NOMO-1 treated with dmso at 0.1 percent for 144 hours (cell line): ENCODE data around the gene ERC2.
"Not testable (repeated sequence)": the region's sequence is repeated elsewhere in the genome, so short reads cannot be mapped to it uniquely, and the experiment has no call there.

ENCODE experiments used
- DNase-seq: peaks from one replicate; lab custom pipeline; 2025; ENCODE audit not compliant: unreplicated experiment; lab: John Stamatoyannopoulos, UW

ERC2 gene

DNA sequence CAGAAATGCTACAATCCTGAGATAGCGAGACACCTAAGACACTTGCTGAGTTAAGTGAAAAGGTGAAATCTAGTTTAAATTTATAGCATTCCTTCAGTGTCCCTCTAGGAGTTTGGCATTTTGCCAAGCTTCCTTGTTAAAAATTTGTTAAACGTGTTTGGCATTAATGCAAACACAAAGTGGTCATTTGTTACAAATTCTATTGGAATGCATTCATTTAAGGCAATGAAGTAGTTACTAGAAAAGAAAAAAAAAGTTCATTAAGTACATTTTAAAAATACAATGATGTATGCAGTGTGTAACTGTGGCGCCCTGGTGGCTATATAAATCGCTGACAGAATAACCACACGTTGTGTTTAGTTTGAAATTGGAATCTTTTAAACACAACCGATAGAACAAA, 949.8 kb downstream of the ERC2 start:
- no peak for DNase-seq

DNA sequence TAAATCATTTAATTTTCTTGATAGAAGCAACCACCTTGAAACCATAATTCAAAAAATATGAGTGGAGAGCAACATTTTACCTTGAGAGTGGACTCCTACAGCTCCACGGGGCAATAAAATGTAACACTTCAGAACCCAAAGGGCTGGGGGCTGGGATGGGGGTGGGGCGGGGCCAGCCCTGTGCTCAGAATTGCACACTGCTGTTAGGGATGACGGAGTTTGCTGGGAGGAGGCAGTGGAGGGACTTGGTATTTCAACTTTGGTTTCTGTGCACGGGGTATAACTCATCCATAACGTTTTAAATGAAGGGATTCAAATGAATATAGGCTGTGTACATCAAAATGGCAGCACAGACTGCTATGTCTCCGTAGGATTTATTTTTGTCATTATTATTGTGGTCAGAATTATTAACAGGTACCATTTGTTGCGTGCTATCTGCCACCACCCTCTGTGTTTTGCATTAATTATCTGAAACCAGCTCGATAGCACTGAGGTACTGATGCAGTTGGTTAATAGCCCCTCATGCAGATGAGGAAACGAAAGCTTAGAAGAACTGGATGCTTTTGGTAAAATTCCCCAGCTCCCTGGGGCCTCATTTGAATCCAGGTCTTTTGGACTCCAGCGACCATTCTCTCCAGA, 951.8 kb downstream of the ERC2 start:
- DNase-seq, result no peak

- DNase-seq, result no peak
Observed at GRCh38 chr3:55515550-55516246, 952.6 kb downstream of the ERC2 start.

- DNase-seq, result no peak
Observed at GRCh38 chr3:55514962-55515361, 953.3 kb downstream of the ERC2 start.

GRCh38 chr3:55512571-55513343, 955.5 kb downstream of the ERC2 start:
- DNase-seq, result no peak

- DNase-seq, result no peak
Observed at GRCh38 chr3:55511895-55512570, 956.2 kb downstream of the ERC2 start.

GRCh38 chr3:55508335-55508734, 959.9 kb downstream of the ERC2 start:
- no peak for DNase-seq

GRCh38 chr3:55507808-55508207, 960.5 kb downstream of the ERC2 start:
- no peak for DNase-seq

DNA sequence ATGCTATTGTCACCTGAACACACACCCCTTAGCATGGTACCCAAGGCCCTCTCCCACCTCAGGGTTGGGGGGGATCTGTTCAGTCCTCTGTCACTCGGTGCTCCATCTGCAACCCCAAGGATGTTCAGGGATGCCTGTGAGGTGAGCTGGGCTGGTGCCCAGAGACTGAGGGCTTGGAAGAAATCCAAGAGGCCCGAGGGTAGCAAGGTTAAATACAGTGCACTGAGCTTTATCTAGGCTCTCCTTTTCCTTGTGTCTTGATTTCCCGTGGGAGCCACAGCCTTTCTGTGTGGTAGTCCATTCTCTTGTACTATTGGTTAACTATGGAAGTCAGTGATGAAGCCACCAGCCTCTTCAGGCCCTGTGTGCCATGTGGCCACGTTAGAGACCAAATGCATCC, 962.5 kb downstream of the ERC2 start:
- no peak for DNase-seq

GRCh38 chr3:55505102-55505501, 963.2 kb downstream of the ERC2 start:
- not testable (repeated sequence) for DNase-seq

- no peak for DNase-seq
Observed at GRCh38 chr3:55501905-55502304, 966.4 kb downstream of the ERC2 start.

DNA sequence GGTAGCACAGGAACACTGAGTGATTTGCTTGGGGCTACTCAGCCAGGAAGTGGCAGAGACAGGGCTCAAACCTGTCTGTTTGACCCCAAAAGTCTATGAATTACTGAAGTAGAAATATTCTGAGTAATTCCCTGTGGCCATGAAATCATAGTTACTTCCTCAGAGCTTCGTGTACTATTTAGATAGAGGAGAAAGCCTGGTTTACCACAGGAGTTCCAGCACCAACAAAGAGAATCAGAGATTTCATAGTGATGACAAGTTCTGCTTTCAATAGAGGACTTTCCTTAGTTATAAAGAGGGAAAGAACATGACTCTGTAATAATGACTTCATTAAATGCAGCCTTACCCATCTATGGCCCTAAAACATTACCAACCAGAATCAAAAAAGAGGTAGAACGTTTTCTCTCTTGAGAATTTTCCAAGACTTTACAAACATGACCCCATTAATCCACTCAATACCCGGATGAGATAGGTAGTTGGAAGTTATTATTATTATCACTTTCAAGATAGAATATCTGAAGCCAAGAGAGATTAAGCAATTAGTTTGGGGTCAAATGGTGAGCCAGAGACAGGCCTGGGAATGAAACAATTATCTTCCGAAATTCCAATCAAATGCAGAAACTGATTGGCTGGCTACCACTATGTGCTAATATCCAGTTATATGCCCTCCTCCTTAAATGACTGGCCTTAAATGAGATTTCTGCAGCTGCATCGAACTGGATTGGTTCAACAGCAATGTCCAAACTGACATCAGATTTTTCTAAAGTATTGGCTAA, 967.5 kb downstream of the ERC2 start:
- DNase-seq, result no peak

GRCh38 chr3:55498520-55498919, 969.7 kb downstream of the ERC2 start:
- DNase-seq, result no peak

DNA sequence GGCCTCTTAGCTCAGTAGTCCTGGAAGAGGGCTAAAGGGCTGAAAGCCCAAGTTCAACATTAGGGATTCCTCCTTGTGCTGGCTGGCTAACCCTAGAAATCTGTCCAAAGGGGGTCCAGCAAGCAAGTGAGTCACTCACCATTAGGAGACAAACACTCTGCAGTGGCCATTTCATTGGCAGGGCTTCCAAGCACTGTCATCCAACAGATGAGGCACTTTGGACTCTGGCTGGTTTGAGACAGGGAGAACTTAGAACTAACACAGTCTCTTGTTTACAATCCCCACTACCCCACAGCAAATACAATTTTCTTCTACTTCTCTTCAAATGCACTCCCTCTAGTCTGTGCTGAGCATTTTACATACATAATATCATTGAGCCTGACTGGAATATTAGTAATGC, 971.0 kb downstream of the ERC2 start:
- no peak for DNase-seq

- DNase-seq, result no peak
Observed at GRCh38 chr3:55494976-55495375, 973.3 kb downstream of the ERC2 start.

DNA sequence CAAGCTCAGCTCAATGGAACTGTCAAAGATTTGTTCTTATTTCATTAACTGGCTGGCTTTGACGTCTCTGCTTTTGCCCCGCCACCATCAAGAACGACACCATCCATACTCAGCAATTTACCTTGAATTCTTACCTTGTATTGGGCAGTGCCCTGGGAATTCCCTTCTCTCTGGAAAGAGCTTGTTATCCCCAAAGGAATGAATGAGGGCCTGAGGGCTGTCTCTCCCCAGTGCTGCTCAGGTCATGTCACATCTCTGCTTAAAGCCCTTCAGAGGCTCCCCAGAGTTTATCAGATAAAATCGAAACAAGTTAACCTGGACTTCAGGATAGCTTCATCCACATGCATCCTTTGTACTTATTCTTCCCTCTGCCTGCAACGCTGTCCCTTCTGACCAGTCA, 975.3 kb downstream of the ERC2 start:
- DNase-seq, result no peak

- DNase-seq, result no peak
Observed at GRCh38 chr3:55491296-55491816, 976.9 kb downstream of the ERC2 start.

DNA sequence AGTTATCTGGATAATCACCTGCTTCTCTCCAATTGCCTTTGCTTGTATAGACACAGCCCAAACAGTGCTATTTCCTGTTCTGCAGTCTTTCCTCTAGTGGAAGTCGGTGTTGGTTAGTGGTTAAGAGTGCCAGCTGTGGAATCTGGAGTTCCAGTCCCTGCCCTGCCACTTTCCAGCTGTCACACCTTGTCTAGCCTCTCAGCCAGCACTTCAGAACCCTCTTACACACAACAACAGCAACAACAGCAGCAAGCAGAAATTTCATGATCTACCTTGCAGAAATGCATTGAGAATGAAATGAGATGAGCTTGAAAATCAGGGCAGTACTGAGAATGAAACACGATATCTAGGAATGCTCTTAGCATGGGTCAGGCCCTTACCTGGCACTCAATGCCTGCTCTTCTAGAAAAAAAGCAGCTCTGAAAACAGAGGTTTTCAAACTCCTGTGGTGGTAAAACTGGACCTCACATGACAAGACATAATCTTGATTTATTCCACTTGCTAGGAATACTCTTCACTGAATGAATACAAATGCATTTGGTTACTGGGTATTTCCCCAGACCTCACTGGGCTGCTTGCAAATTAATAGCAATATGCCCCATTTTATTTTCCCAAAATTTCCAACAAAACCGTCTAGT, 977.9 kb downstream of the ERC2 start:
- DNase-seq, result no peak

DNA sequence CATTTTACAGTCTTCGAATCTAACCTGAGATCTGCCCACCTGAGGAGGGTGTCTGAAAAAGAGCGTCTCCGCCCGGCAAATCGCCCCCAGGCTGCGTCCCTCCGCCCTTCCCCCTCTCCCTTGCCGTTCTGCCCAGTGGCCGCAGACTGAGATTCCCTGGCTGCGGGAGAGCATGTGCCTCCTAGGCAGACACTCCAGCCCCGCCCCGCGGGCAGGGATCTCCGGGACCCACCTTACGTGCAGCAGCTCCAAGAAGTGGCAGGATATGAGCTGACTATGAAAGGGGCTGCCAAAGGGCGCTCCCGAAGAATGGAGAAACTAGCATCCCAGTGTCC, 978.5 kb downstream of the ERC2 start:
- DNase-seq, result no peak

DNA sequence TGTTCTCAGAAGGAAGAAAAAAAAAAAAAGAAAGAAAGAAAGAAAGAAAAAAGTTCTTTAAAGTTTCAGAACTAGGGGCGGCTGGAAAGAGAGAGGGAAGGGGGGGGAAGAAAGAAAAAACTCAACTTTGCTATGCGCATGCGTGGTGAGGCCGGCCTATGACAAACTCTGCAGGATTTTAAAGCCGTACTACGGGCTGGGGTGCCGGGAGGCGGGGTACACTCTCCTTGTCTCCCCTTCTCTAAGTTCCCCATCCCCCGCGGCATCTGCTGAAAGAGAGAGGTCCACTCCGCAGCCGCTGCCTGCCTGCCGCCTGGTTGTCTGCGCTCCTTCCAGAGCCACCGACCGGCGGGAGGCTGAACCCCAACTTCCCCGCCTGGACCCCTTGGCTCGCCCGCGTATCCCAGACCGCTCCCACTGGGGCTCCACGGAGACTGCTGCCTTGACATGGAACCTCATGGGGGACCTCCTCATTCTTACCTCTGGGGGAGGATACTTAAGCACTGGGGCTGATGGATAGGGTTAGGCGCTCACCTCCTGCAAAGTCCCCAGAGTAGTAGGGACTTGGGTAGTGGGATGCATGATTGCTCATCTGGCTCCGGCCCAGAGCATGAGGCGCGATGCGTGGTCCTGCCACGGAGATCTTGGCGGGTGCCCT, 979.7 kb downstream of the ERC2 start:
- DNase-seq, result no peak
